COLO668 (cell line): ENCODE results near the gene TBC1D16.
A peak's percentile ranks its signal among the peaks of the same experiment; 100 is the strongest.

Source experiments
- DNase-seq: peaks from one replicate; lab custom pipeline; 2025; ENCODE audit not compliant: unreplicated experiment; lab: John Stamatoyannopoulos, UW

Gene TBC1D16, protein sequence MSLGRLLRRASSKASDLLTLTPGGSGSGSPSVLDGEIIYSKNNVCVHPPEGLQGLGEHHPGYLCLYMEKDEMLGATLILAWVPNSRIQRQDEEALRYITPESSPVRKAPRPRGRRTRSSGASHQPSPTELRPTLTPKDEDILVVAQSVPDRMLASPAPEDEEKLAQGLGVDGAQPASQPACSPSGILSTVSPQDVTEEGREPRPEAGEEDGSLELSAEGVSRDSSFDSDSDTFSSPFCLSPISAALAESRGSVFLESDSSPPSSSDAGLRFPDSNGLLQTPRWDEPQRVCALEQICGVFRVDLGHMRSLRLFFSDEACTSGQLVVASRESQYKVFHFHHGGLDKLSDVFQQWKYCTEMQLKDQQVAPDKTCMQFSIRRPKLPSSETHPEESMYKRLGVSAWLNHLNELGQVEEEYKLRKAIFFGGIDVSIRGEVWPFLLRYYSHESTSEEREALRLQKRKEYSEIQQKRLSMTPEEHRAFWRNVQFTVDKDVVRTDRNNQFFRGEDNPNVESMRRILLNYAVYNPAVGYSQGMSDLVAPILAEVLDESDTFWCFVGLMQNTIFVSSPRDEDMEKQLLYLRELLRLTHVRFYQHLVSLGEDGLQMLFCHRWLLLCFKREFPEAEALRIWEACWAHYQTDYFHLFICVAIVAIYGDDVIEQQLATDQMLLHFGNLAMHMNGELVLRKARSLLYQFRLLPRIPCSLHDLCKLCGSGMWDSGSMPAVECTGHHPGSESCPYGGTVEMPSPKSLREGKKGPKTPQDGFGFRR

DNA sequence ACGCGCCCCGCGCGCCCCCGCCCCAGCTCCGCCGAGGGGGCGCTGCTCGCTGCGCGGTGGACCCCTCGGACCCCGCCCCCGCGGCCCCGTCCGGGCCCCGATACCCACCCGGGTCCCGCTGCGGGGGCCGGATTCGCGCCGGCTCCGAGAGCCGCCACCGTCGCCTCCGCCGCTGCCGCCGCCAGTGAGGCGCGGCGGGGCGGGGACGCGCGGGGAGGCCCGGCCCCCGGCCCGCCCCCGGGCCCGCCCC lies at the start of gene TBC1D16:
TSS of gene TBC1D16 (minus strand) at position 186 of the 250 bp plus-strand sequence. CDS start 22,325 bp downstream, outside the sequence.
- DNase-seq = no peak

DNA sequence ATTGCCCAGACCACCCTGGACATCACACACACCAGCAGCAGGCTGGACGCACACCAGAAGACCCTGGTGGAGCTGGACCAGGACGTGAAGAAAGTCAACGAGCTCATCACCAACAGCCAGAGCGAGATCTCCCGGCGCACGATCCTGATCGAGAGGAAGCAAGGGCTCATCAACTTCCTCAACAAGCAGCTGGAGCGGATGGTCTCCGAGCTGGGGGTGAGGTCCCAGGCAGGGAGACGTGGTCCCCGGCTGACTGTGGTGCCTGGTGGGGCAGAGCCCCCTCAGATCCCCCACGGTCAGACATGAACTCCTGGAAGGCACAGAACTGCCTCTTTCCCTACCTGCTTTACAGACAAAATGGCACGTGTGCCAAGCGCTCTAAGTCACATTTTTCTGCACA lies 49.1 kb upstream of the TBC1D16 start:
- DNase-seq = no peak

DNA sequence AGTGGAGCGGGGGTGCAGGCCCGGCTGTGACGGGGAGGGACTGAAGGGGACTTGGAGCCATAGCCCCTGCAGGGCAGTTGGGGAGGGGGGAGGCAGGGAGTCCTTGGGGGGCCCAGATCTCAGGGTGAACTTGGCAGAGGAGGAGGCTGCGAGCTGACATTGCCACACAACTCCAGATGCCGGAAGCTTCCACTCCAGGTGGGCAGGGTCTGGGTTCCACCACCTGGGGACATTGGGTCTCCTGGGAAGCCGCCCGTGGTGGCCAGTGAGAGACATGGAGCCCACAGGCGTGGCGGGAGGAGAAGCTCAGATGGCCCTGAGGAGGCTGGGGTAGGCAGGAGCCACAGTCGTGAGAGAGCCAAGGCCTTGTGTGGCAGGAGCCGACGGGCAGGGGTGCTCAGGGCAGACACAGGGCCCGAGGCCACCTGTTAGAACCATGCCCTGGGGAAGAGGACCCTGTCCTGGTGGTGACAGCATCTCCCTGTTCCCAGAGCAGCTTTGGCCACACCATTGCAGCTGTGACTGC lies 47.5 kb upstream of the TBC1D16 start:
- no peak for DNase-seq

DNA sequence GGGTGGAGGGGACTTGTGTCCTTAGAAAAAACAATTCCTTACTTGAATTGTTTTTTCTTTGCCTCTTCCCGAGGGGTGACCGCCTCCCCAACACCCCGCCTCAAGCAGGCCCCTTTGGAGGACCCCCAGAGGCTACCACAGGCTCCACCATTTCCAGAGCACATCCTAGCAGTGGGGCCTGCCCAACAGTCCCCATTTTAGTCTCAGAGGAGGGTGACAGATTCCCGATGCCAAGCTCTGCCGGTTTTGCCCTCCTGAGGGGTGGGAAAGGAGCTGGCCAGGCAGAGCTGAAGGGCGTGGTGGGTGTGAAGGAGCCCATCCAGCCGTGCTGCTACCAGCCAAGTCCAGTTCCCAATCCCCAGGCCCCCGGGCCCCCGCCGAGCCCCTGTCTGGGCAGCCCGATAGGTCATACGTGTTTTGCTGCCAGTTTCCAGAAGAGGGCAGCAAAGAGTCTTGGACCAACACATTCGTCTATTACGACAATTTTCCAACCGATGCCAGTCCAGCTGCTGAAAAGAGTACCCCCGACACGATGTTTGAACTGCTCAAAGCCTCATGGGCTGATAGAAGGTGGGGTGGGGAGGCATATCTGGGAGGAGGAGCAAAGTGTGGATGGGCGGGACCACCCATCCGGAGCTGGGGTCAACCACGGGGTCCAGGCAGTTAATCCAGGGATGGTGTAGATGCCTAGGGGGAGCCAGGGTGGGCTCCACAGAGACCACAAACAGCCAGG lies 46.9 kb upstream of the TBC1D16 start:
- DNase-seq = peak; percentile 49

DNA sequence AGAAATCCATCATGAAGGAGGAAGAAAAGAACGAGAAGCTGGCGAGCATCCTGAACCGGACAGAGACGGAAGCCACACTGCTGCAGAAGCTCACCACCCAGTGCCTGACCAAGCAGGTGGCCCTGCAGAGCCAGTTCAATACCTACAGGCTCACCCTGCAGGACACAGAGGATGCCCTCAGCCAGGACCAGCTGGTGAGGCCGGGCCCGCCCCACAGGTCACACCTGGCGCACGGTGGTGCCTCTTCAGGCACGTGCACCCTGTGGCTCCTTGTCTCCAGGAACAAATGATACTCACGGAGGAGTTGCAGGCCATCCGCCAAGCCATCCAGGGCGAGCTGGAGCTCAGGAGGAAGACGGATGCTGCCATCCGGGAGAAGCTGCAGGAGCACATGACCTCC lies 45.9 kb upstream of the TBC1D16 start:
- peak; percentile 2 for DNase-seq

DNA sequence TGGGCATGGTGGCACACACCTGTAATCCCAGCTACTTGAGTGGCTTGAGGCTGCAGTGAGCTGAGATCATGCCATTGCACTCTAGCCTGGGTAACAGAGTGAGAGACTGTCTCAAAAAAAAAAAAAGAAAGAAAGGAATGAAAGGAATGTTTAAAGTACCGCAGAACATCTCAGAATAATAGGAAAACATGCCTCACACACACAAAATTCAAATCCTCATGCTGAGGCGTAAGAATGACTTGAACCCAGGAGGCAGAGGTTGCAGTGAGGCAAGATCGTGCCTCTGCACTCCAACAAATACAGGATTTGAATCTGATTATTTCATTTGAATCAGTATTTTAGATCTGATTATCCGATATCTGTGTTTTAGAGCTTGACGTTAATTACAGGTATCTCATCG lies 44.4 kb upstream of the TBC1D16 start:
- DNase-seq = no peak

DNA sequence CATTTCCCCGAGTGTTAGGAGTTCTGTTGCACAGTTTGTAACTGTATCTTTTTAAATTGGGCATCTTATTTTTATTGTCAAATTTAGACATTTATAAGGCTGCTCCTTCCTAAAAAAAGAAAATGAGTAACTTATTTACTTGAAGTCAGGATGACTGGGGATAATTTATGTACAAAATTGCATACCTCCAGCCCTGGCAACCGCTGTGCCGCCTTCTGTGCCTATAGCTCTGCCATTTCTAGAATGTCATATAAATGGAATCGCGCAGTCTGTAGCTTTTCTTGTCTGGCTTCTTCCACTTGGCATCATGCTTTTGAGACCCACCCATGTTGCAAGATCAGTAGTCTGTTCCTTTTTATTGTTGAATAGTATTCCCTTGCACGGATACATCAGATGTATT lies 36.7 kb upstream of the TBC1D16 start:
- DNase-seq = no peak

DNA sequence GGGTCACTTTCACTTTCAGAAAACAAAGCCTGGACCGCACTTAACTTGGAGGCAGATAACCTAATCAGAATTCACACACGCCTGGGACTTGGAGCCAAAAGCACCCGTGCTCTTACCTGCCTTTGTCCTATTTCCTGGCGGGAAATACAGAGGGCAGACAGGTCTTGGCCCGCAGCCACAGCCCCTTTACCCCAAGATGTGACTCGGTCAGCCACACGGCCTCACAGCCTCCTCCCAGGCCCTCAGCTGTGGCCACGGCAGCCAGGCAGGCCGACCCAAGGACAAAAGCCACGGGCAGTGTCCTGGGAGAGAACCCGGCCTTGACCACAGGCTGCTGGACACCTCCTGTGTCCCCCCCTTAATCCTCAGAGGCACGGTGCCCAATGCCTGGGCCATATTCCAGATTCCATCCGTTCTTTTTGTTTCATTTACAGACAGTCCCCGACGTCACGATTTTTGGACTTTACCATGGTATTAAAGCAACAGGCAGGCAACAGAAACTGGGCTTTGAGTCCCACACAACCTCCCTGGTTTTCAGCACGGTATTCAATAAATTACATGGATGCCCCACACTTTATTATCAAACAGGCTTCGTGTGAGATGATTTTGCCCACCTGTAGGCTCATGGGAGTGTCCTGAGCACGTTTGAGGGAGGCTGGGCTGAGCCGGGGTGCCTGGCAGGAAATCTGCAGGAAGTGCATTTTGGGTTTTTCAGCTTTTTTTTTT lies 35.6 kb upstream of the TBC1D16 start:
- no peak for DNase-seq

DNA sequence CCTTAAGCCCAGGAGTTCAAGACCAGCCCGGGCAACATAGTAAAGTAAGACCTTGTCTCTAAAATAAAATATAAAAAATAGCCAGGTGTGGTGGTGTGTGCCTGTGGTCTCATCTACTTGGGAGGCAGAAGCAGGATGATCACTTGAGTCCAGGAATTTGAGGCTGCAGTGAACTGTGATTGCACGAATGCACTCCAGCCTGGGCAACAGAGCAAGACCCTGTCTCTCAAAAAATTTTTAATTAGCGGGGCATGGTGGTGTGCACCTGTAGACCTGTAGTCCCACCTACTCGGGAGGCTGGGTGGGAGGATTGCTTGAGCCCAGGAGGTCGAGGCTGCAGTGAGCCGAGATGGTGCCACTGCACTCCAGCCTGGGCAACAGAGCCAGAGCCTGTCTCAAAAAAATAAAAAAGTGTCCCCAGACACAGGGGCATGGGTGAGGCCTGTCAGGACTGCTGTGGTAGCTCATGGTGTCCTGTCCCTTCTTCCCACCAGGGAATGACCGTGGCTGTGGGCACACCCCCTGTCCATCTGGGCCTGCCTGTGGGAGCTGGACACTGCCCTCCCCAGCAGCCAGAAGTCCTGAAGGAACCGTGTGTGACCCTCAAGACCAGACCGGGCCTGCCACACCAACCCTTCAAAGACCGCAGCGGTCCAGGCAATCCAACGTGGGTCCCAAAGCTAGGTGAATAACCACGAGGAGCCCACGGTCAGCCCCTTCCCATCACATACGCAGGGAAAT lies 34.9 kb upstream of the TBC1D16 start:
- DNase-seq = no peak

DNA sequence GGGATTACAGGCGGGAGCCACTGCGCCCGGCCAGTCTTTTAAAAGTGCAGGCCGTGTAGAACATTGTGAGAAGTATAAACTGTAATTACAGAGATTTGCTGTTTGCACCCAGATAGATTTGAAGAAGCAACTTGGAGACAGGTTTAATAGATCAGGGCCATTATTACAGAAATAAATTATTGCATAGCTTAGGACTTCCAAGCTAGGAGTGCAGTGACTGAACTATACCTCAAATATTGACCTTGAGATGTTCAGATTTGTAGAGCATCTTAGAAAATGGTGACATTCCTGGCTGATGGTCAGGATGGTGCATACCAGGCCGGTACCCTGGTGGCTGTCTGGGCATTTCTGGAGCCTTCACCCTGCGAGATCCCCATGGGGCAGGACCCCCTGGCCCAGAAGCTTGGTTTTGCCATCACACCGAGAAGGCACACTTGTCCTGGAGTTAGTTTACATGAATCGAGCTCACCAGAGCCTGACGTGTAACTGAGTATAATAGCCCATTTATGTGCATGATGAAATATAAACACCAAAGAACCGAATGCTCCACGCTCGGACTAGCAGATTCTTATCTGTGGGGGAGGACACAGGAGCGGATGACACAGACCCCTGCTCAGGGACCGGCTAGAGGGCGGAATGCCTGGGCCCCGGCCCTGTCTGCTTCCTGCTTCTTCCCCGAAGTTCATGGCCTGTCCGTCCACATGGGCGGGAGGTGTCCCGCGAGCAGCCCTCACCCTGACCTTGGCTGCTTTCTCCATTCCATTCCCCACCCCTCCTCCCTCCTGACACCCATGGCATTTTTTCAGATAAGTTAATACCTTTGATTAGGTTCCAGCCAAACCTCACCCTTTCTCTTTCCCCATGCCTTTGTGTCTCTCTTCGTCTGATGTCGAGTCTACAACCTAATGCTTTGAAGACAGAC lies 32.9 kb upstream of the TBC1D16 start:
- no peak for DNase-seq

DNA sequence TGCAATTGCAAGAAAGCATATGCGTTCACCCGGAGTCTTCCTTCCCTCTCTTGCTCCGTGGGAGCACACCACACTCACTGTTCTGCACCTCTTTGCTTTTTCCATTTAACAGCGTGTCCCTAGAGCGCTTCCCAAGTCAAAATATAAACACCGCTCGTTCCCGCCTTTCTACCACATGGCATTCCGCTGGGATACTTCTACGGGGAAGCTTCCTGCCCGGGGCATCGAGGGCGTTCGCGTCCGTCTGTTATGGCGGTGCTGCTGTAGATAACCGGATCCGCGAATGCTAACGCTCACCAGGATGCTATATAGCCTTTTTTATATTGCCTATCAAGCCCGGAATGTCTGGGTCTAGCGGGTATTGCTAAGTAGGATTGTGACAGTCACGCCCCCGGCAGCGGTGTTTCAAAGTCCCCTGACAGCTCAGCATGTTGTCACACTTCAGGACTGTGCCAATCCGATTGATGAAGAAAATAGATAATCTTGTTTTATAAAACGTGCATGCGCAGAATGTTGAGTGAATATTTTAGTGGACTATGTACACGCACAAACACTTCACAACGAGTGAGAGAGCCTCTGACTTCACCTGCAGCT lies 31.8 kb upstream of the TBC1D16 start:
- DNase-seq = no peak

DNA sequence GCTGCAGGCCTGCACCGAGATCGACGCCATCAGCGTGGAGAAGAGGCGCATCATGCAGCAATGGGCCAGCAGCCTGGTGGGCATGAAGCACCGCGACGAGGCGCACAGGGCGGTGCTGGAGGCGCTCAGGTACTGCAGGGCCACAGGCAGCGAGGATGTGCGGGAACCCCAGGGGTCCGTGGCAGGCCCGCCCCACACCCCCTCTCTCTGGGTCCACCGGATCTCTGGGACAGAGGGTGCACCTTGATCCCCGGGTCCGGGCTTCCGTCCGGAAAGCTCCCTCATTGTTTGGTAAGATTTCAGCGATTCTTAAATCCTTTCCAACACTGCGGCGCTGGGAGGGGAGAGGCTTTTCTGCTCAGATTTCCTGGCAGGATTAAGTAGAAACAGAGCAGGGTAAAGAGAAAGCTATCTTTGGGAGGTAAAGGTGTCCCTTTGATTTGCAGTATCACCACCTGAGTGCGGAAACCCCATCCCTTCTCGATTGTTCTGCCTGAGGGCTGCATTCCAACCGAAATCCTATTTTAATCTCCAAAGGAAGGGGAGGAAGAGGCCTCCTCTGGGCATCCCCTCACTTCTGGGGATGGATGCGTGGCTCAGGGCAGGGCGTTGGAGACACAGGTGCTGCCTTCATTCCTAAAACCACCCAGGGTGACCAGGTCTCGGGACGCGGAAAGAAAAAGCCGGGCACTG lies 30.0 kb upstream of the TBC1D16 start:
- no peak for DNase-seq

DNA sequence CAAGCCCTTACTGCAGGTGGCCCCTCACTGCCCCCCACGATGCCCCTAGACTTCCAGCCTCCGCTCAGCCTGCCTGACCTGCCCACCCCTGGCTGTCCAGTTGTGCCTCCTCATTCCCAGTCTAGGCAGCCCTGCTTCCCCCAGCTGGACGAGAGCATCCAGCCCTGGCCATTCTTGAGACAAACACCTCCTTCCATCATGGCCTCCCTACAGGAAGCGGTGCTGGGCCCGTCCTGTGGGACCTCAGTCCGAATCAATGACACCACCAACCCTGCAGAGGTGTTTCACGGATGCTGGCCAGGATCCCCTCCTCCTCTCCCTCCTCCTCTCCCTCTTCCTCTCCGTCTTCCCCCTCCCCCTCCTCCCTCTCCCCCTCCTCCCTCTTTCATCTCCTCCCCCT lies 29.0 kb upstream of the TBC1D16 start:
- DNase-seq = no peak

DNA sequence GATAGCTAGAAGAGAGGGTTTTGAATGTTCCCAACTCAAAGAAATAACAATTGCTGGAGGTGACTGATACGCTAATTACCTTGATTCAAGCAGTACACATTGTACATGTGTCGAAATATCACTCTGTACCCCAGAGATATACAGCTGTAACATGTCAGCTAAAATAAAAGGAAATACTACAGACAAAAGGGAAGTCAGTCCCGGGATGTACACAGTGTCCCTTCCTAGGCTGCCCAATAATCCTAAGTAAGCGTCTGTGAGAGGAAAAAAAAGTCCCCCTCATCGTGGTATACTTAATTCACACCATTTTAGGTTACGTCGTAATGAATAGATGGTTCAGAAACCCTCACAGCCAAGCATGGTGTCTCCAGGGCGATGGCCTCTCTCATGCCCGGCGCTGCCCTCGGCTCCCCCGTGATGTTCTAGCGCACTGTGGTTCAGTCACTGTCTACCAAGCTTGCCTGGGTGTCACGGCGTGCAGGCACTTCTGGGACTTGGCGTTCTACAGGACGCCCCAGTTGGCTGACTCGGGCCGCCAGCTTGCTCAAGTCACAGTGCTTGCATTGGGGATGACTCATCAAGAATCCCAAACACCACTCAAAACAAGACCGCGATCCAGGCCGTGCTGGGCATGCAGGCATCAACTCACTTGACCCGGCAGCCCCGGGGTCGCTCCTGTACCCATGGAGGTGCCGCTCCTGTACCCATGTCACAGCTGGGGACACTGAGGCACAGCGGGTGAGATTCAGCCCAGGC lies 28.3 kb upstream of the TBC1D16 start:
- DNase-seq = peak; percentile 4

DNA sequence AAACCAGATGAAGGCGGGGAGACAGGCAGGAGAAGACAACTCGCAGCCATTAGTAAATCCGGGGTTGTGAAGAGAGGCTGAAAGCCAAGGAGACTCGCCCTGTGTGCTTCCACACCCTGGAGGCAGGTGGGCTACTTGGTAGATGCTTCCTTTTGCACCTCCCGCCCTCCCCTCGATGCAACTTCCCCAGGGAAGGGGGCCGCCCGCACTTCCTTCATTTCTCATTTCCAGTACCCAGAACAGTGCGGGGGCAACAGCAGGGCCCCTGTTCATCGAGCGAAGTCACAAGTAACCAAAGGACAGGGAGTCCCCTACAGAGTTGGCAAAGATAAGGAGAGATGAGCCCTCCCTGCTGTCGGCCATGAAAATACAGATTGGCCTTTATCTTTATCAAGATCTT lies 25.7 kb upstream of the TBC1D16 start:
- no peak for DNase-seq

DNA sequence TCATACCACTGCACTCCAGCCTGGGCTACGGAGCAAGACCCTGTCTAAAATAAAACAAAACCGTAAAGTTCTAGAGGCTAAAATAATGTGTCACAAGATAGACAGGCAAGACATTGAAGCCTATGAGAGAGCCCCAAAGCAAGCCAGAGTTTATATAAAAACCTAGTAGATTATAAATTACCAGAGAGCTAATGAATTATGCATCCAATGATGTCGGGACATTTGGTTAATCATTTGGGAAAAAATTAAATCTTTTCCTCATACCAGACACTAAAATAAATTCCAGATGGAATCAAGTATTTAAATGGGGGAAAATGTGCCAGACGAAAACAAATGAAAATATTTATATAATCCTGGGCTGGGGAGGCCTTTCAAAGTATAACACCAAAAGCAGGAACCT lies 25.0 kb upstream of the TBC1D16 start:
- DNase-seq = no peak

DNA sequence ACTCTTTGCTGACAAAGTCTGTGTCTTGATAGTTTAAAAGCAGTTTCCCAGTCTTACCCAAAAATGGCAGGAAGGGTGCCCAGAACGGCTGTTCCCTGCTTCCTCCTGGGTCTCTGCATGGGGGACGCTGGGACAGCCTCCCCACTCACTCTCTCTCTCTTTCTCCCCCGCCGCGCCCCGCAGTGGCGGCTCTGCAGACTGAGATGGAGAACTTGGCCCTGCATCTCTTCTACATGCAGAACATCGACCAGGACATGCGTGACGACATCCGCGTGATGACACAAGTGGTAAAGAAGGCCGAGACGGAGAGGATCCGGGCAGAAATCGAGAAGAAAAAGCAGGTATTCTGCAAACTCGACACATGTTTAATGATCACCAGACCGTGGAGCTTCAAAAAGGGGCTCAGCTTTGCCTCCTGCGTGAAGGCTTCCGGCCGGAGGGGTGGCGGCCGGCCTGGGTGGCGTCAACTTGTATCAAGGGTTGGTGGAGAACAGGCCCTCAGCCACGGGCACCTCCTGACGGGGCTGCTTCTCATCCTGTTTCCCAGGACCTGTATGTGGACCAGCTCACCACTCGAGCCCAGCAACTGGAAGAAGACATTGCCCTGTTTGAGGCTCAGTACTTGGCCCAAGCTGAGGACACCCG lies 22.8 kb upstream of the TBC1D16 start:
- DNase-seq = no peak
